GM06990 (cell line): ENCODE measurements around the gene OR7D2.

Source experiments
- DNase-seq: peaks from one replicate; pipeline ENCODE4 v3.0.0-alpha.2; 2011; ENCODE audit not compliant: insufficient read length; ENCODE audit errors: extremely low read depth
- H3K27me3 ChIP-seq: replicated peaks from 2 replicates; pipeline ENCODE4 v1.6.0; 2011; ENCODE audit warnings: low read length; ENCODE audit not compliant: control insufficient read depth, insufficient read depth
- H3K36me3 ChIP-seq: 2 replicates; pipeline ENCODE4 v1.5.1; 2011; ENCODE audit warnings: low read length; ENCODE audit not compliant: control insufficient read depth, insufficient read depth
- H3K4me3 ChIP-seq: replicated peaks from 2 replicates; pipeline ENCODE4 v1.5.1; 2011; ENCODE audit warnings: low read depth, mild to moderate bottlenecking, control low read depth, low read length
- TF ChIP-seq, protein P1 (sequence below): IDR thresholded peaks from 2 replicates; pipeline ENCODE4 v1.5.1; 2011; ENCODE audit warnings: low read length, control low read depth, mild to moderate bottlenecking, inconsistent platforms; ENCODE audit not compliant: insufficient read depth, poor library complexity, severe bottlenecking

OR7D2 gene

DNA sequence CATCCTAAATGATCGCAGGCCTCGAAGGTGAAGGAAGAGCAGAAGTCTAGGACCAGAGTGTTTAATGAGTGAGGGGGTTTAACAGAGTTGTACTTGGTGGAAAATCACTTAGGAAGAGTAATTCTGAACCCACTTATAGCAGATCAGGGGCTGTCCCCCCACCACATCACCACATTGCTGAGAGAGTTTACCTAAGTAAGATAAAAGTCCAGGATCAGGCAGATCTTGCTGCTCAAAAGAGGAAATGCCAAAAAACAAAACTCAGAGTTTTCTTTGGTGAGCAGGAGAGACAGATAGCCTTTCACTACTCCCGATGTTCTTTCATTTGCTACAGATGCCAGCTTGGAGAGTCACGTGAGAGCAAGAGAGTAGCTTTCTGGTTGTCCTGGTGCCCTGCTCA lies 23.2 kb upstream of the OR7D2 start:
- no peaks in the 10 kb centered on the region for H3K27me3 ChIP-seq
- H3K36me3 ChIP-seq: peaks cover 44% of the 10 kb centered on the region
- TF ChIP-seq, protein P1, sequence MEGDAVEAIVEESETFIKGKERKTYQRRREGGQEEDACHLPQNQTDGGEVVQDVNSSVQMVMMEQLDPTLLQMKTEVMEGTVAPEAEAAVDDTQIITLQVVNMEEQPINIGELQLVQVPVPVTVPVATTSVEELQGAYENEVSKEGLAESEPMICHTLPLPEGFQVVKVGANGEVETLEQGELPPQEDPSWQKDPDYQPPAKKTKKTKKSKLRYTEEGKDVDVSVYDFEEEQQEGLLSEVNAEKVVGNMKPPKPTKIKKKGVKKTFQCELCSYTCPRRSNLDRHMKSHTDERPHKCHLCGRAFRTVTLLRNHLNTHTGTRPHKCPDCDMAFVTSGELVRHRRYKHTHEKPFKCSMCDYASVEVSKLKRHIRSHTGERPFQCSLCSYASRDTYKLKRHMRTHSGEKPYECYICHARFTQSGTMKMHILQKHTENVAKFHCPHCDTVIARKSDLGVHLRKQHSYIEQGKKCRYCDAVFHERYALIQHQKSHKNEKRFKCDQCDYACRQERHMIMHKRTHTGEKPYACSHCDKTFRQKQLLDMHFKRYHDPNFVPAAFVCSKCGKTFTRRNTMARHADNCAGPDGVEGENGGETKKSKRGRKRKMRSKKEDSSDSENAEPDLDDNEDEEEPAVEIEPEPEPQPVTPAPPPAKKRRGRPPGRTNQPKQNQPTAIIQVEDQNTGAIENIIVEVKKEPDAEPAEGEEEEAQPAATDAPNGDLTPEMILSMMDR: no peak
- DNase-seq: no peak
- H3K4me3 ChIP-seq: no peak overlapping the region

DNA sequence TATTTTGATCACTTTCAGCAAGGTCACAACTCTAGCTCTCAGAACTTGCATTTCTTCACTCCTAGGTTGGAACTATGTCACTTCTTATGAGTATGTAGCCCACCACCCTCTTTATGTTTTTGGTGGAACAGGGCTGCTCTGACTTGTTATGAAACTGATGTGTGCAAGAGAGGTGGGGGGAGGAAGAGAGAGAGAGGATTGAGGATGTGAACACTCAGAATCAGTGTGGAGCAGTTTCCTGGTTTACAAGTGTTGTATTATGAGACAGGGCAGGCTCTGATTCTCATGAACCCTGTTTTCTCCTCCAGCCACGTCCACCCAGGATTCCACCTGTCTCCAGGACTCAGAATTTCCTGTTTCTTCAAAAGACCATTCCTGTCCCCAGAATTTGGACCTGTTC lies 22.5 kb upstream of the OR7D2 start:
- Histone ChIP-seq H3K4me3 (no peak overlapping the region), H3K27me3 (no peaks in the 10 kb centered on the region), H3K36me3 (peaks cover 51% of the 10 kb centered on the region)
- no peak for DNase-seq
- TF ChIP-seq, protein P1: no peak

DNA sequence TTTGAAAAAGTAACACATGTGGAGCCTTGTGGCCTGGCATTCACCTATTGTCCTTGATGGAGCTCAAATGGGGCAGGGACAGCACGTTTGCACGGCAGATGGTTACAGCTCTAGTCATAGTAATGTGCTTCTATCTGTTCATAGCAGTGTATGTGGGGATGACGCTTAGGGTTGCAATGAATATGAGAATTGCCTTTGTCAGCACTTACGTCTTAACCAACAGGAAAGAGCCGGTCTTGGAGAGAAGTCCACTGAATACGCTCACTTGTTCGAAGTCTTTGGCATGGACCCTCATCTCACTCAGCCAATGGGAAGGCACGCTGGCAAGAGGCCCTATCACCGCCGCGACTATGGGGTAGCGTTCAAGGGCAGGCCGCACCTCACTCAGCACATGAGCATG lies 18.9 kb upstream of the OR7D2 start:
- no peak for DNase-seq

DNA sequence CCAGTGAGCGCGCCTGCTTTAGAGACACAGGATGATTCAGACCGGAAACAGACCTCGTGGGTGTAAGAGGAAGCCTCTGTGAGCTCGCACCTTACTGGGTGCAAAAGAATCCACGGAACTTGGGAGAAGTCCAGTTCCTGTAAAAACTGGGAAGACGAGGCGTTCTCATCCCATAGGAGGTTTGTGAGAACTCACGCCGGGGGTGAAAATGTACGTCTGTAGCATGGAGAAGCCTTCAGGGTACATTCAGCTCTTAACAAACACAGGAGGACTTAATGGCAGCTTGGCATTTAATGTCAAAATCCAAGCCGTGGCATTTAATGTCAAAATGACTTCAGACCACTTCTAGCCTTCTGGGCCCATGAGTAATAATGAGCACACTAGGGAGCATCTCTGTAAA lies 17.4 kb upstream of the OR7D2 start:
- TF ChIP-seq, protein P1: no peak
- H3K36me3 ChIP-seq: peaks cover 52% of the 10 kb centered on the region

More for the DNA sequence above, 18.9 kb upstream of the OR7D2 start:
- H3K27me3 ChIP-seq: no peaks in the 10 kb centered on the region
- peaks cover 58% of the 10 kb centered on the region for H3K36me3 ChIP-seq
- no peak overlapping the region for H3K4me3 ChIP-seq
- TF ChIP-seq, protein P1: no peak

DNA sequence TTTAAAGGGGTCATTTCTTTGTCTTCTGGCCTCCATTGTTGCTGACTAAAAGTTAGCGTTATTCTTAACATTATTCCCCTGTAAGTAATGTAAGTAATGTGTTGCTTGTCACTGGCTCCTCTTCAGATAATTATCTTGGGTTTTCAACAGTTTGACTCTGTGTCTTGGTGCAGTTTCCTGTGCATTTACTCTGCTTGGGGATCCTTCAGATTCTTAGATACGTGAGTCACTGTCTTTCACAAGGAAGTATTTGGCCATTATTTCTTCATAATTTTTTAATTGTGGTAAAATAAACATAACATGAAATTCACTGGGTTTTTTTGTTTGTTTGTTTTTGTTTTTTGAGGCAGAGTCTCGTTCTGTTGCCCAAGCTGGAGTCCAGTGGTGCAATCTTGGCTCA lies 13.5 kb upstream of the OR7D2 start:
- TF ChIP-seq, protein P1: no peak
- Histone ChIP-seq H3K36me3 (peaks cover 22% of the 10 kb centered on the region), H3K4me3 (no peak overlapping the region), H3K27me3 (no peaks in the 10 kb centered on the region)
- no peak for DNase-seq

More for the DNA sequence above, 17.4 kb upstream of the OR7D2 start:
- DNase-seq: no peak
- Histone ChIP-seq H3K27me3 (no peaks in the 10 kb centered on the region), H3K4me3 (no peak overlapping the region)

DNA sequence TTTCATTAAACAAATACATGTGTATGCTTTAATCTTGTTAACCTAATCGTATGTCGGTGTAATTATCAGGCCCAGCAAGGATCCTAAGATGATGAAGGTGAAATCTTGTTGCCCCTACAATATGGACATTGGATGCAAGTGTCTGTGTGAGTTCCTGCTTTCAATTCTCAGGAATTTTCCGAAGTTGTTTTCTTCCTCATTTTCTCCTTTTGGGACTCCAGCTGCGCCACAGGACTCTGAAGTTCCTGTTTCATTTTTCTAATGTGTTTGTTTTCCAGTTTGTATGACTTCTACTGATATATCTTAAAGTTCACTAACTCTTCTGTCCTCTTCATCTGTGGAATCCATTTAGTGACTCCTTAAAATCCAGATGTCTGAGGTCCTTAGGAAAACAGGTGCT lies 11.9 kb upstream of the OR7D2 start:
- TF ChIP-seq, protein P1: no peak
- no peaks in the 10 kb centered on the region for H3K27me3 ChIP-seq
- H3K36me3 ChIP-seq: peaks cover 7% of the 10 kb centered on the region
- DNase-seq: no peak
- H3K4me3 ChIP-seq: no peak overlapping the region
